Measurements from ENCODE around the gene GDPD3. TPM values are rescaled to one million over a fixed set of nuclear protein-coding genes. Genes with fewer than 3 reads are reported as not detected.

GDPD3 gene
- total RNA-seq, 2 donors from 2014 or later: 0.91 to 2.4 TPM

DNA sequence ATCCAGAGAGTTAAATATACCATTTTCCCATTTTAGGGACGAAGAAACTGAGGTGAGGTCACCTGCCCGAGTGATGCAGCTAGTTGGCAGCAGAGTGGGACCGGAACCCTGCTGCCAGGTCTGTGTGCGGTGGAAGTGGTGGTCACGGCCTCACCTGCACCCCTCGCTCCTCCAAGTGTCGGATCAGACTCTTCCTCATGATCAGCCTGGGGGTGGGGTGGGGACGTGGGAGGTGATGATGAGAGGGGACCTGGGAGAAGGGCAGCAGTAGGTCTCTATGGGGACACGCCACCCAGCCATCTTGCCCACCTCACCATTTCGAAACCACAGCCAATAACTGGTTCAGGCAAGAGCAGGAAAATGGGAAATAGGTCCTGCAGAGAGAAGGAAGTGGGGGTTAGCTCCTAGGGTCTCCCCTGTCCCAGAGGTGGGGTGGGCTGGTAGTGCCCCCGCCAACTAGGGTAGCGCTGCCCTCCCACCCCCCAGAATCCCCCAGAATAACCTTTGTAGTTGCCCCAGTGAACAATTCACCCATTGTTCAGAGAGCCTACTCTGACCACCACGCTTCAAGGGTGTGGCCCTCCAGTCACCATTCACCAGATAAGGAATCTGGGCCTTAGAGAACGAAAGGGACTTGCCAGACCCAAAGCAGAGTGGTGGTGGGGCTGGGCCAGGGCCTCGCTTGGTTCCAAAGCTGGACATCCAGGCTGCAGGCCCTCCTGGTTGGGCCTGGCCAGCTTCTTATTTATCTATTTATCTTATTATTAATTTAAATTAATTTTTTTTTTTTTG, 5.1 kb downstream of the GDPD3 start:
- H3K4me3 ChIP-seq: no peak overlapping the region
- DNase-seq (ENCODE audit: low spot score): no peak
- no peaks in the 10 kb centered on the region for H3K9me3 ChIP-seq
- no peak overlapping the region for H3K27ac ChIP-seq
- no peaks in the 10 kb centered on the region for H3K36me3 ChIP-seq
- intact Hi-C loops (cut with DNase I): no loop called here
- TF ChIP-seq POLR2AphosphoS5 (IDR thresholded peaks at IDR 0.05) (no peak), CTCF (IDR thresholded peaks at IDR 0.05) (no peak), POLR2A (IDR thresholded peaks at IDR 0.05) (no peak)
- H3K27me3 ChIP-seq (replicated peaks; ENCODE audit: insufficient read depth): no peaks in the 10 kb centered on the region
- WGBS: 92% methylated on average over 14 of the region's 15 CpGs
- no peaks in the 10 kb centered on the region for H3K4me1 ChIP-seq (replicated peaks)

GRCh38 chr16:30104492-30104891, 8.8 kb downstream of the GDPD3 start:
- WGBS: 53% methylated on average over 6 of the region's 6 CpGs
- TF ChIP-seq POLR2A (IDR thresholded peaks at IDR 0.05) (no peak), CTCF (IDR thresholded peaks at IDR 0.05) (no peak), POLR2AphosphoS5 (IDR thresholded peaks at IDR 0.05) (no peak)
- Histone ChIP-seq H3K4me3 (no peak overlapping the region), H3K4me1 (replicated peaks) (no peaks in the 10 kb centered on the region), H3K9me3 (no peaks in the 10 kb centered on the region), H3K27me3 (replicated peaks; ENCODE audit: insufficient read depth) (no peaks in the 10 kb centered on the region), H3K36me3 (no peaks in the 10 kb centered on the region), H3K27ac (no peak overlapping the region)
- no peak for DNase-seq (ENCODE audit: low spot score)
- intact Hi-C loops (cut with DNase I): no loop called here

- Histone ChIP-seq H3K4me3 (no peak overlapping the region), H3K9me3 (no peaks in the 10 kb centered on the region), H3K36me3 (no peaks in the 10 kb centered on the region), H3K4me1 (replicated peaks) (no peaks in the 10 kb centered on the region), H3K27me3 (replicated peaks; ENCODE audit: insufficient read depth) (no peaks in the 10 kb centered on the region), H3K27ac (no peak overlapping the region)
- TF ChIP-seq CTCF (IDR thresholded peaks at IDR 0.05): no peak
- WGBS: 67% methylated on average over 4 of the region's 4 CpGs
- no peak for DNase-seq (ENCODE audit: low spot score)
- intact Hi-C loops (cut with DNase I): no loop called here
Observed at GRCh38 chr16:30104090-30104489, 9.2 kb downstream of the GDPD3 start.

- intact Hi-C loops (cut with DNase I): loop anchor here (10.0 kb wide), 2 partner anchors 278 to 308 kb away; partner anchors contain the start of genes MYL11, TBC1D10B and ZNF771
- Histone ChIP-seq H3K4me3 (no peak overlapping the region), H3K27me3 (replicated peaks; ENCODE audit: insufficient read depth) (no peaks in the 10 kb centered on the region), H3K27ac (peak overlapping the region; percentile 93 to 97), H3K9me3 (no peaks in the 10 kb centered on the region), H3K4me1 (replicated peaks) (peaks cover 12% of the 10 kb centered on the region), H3K36me3 (no peaks in the 10 kb centered on the region)
- TF ChIP-seq POLR2AphosphoS5 (IDR thresholded peaks at IDR 0.05): no peak
- no peak for TF ChIP-seq CTCF (IDR thresholded peaks at IDR 0.05)
- TF ChIP-seq POLR2A (IDR thresholded peaks at IDR 0.05): no peak
- WGBS: 97% methylated on average over 18 of the region's 18 CpGs
- no peak for DNase-seq (ENCODE audit: low spot score)
Observed at GRCh38 chr16:30096862-30097563, 16.3 kb downstream of the GDPD3 start.
